HG03175 (cell line): Measurements from ENCODE around the gene SLC28A1.
"Not testable (repeated sequence)": the region's sequence is repeated elsewhere in the genome, so short reads cannot be mapped to it uniquely, and the experiment has no call there.

Experiments
- ATAC-seq: cut with Tn5 transposase; IDR thresholded peaks from one replicate; pipeline ENCODE4 v1.9.1; 2021; ENCODE audit warnings: mild to moderate bottlenecking, moderate library complexity; ENCODE audit not compliant: unreplicated experiment

Gene SLC28A1

DNA sequence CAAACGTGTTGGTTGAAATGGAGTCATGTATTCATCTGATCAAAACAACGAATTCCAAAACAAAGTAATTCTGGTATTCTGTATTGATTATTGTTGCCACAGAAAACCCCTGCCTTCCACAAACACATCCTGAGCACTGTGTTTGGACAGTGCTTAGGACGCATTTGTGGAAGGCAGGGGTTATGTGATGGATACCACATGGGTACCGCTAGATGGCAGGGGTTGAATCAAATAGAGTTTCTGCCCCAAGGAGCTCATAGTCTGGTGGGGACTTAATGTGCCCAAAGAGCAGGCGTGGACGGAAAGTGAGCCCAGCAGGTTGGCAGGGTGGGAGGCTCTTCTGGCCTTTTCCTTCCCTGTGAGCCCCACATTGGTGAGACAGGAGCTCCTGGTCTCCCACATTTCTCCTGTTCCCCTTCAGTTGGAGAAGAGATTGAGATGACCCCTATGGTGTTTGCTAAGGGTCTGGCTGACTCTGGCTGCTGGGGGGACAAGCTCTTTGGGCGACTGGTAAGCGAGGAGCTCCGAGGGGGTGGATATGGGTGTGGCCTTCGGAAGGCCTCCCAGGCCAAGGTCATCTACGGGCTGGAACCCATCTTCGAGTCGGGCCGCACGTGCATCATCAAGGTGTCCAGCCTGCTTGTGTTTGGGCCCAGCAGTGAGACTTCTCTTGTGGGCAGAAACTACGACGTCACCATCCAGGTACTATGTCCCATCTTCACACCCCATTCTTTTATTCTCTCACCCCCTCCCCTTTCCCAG lies 22.1 kb upstream of the SLC28A1 start:
- no peak for ATAC-seq

DNA sequence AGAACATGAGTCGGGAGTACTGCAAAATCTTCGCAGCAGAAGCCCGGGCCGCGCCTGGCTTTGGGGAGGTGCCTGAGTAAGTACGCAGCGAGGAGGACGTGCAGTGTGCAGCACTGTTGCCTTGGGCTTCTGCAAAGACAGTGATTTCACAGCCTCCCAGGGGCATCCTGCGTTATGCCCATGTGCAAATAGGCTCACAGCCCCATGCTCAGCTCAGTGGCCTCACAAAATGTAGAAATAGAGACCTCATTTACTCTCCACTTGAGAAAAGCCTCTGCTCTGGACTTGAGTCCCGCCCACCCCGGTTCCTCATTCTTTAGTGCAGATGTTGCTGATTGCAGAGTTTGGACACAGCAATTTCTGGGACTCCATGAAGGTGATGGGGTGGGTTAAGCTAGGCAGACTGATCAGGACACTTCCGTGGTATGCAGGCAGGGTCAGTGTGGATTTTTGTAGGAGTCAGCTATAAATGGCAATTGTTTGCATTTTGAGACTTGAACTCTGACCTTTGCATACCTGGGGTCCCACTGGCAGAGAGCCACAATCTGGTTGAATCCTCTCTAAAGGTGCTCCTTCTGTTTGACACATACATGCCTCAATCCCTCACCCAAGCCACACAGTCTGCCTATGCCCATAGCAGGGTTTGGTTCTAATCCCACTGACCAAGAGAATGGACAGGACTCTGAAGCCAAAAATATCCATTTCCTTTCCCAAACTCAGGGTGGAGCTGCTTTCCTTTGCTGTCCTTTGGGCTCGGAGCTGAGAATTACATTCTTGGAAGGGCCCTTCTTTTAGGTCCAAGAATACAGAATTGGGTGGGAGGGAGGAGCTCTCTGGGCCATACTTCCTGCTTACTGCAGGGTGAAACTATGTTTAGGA lies 20.7 kb upstream of the SLC28A1 start:
- no peak for ATAC-seq

DNA sequence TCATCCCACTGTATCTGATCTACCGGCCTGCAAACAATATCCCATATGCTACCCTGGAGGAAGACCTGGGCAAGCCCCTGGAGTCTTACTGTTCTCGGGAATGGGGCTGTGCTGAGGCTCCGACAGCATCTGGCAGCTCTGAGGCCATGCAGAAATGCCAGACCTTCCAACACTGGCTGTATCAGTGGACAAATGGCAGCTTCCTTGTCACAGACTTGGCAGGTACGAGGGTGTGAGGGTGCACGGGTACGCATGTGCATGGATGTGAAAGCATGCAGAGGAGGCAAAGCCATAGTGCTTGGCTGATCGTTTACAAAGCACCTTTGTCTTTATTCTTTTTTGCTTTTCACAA lies 20.0 kb upstream of the SLC28A1 start:
- ATAC-seq = no peak

DNA sequence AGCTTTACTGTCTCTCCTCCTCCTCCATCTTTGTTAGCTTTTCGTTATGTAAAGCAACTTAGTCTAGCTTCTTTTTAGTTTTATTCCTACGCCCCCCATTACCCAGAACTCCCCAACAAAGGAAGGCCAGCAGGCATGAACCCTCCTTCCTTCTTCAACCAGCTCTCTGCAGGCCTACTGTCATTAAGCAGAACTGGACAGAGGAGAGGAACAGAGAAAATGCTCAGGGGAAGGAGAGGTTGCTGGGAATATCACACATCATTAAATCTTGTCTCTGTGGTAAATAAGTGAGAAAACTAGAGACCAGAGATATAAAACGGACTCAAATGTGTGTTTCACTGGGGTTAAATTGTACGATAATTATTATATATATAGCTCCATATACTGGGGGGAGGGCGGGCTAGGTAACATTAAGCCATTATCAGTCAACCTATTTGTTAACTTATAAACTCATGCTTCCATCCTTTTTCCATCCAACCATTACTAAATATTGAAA lies 19.3 kb upstream of the SLC28A1 start:
- no peak for ATAC-seq

DNA sequence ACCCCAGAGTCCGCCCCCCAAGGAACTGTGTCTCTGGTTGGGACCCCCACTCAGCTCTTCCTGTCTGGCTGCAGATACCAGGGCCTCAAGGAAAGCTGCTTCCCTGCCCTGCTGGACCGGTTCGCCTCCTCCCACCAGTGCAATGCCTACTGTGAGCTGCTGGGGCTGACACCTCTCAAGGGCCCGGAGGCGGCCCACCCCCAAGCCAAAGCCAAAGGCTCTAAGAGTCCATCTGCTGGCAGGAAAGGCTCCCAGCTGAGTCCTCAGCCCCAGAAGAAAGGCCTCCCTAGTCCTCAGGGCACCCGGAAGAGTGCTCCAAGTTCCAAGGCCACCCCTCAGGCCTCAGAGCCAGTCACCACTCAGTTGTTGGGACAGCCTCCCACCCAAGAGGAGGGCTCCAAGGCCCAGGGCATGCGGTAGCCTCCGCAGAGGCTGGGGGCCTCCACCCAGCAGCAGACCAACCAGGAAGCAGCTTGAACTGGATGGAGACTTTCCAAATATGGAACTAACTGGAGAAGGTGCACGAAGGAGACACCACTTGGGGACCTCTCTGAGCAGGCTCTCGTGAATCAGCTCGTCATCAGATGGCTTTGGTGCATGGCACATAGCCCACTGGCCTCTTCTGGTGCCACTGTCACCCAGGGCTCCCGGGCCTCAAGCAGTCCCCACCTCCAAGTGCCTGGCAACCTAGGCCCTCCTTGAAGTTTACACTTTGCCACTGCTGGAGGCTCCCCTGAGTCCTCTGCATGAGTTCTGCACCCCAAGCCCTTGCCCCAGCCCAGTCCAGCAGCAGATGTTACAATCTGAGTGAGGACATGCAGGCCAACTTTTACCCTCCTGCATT lies 16.2 kb upstream of the SLC28A1 start:
- ATAC-seq = no peak

DNA sequence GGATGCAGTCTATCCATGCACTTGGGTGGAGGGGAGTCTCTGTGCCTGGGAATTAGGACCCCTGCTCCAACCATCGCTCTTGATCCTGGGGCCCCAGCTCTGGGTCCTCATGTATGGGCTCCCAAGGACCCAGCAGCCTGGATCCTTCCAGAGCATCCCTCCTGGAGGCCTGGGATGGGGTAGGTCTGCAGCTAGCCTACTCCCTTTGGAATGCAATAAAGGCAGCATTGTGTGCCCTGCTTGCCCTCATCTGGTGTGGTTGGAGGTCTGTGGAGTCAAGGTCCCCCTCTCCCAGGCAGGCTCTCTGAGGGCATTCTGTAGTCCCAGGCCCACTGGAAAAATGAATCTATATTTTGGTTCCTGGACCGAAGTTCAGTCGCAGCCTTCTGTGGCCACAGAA lies 15.0 kb upstream of the SLC28A1 start:
- no peak for ATAC-seq

DNA sequence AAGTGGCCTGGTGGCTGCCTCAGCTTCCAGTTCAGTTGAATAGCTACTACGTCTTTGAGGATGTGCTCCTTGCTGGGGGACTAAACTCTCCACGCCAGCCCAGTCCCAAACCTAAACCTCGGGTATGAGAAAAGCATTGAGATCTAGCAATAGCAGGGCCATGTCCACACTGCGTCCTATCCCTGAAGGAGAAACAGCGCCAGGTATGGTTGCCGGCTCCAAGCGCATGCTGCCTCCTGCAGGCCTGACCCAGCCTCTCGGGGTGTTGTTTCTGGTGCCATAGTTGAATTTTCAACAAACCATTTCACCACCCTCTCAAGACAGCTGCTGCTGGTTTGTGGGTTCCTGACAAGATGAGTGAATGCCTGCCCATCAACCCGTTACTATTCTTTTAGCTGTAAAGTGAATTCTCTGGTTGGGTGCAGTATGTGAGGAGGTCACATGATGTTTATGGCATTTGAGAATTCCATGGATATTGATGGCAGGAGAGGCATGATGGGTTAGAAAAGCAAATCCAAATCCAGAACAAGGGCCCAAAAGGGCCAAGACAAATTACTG lies 13.0 kb upstream of the SLC28A1 start:
- ATAC-seq = no peak

DNA sequence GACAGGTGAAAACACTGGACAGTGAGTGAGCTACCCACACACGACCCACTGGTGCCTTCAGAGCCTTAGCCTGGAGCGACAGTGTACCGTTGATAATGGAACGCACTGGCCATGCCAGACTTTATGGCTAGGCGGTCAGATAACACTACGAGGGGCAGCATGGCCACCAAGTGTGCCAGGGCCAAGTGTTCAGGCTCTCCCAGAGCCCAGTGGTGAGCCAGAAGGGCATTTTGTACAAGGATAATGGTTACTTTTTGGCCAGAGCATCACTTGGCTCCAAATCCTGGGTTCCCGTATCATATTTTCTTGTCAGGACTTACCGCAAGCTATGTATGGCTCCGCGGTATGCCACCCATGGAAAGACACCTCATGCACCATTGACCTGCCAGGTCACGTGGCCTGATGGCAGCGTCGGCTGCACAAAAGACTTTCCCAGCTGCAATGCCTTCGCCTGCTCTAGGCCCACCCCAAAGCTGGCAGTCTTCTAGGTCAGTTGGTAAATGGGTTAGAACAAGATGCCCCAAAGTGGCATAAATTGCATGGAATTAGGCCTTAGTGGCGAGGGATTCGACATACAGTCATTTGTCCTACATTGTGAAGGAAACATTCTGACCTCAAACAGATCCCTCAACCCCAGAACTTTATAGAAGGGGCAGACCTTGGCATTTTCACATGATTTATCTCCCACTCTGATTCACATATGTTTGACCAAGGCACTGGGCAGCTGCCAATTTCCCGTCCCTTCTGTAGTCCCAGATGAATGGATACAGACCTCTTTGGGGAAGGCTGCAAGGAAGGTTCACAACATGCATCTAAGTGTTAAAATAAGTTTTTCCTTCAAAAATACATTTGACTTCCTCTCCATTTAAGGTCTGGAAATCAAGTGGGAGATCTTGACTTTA lies 12.2 kb upstream of the SLC28A1 start:
- no peak for ATAC-seq

DNA sequence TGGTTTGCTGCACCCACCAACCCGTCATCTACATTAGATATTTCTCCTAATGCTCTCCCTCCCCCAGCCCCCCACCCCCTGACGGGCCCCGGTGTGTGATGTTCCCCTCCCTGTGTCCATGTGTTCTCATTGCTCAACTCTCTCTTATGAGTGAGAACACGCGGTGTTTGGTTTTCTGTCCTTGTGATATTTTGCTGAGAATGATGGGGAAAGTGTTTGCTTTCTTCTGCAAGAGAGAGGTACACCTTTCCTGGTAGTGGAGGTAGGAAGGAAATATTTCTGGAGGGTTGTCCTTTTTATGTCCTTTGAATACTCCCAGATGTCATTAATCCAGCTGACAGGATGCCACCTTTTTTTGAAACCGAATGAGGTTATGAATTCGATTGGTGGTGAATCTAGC lies 10.5 kb upstream of the SLC28A1 start:
- ATAC-seq = no peak

DNA sequence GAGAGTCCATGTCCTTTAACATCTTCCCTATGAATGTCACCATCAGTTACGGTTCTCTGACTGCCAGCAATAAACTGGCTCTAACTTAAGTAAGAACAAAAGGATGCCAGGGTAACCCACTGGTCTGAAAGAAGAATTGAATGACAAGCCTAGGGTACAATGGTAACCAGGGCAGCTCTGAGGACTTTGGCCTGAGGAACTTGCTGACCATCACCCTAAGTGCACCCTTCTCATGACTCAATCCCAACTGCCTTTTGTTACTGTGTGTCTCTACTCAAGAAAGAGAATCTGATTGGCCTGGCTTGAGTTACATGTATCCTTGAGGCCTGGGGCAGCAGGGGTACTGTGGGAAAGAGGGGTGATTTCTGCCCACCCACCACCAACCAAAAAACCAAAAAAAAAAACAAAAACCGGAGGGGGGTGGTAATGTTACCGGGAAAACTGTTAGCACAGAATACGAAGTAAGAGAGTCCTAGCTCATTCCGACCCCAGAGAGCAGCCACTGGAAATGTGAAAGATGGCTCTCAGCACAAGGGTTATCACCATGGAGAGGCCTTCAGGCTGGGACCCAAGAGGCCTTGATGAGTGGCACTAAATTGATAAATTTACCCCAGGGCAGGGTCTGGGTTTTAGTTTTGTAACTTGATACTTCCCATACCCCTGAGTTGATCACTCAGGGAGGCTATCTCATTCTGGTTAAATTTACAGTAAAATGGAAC lies 9.3 kb upstream of the SLC28A1 start:
- ATAC-seq = no peak

DNA sequence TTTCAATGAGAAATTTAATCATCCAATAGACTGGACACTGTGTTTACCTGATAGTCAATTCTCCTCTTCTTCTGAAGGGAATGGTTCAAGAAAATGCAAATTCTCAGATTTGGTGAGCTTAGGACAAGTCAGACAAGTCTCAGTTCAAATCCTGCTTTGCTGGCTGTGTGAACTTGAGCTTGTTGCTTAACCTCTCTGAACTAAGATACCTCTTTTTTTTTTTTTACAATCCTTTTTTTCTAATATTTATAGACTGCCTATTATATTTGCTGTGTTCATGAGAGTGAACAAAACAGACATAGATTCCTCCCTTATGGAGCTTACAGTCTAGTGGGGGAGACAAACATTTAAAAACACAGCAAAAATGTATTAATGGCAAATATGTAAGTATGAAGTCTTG lies 8.2 kb upstream of the SLC28A1 start:
- ATAC-seq = no peak

DNA sequence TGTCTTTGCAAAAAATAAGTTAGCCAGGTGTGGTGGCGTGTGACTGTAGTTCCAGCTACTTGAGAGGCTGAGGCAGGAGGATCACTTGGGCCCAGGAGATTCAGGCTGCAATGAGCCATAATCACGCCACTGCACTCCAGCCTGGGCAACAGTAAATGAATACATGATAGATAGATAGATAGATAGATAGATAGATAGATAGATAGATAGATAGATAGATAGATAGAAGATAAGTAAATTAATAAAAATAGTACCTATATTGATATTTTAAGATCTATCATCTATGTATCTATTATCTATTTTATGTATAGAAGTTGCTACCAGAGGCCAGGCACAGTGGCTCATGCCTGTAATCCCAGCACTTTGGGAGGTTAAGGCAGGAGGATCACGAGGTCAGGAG lies 6.8 kb upstream of the SLC28A1 start:
- ATAC-seq = not testable (repeated sequence)

DNA sequence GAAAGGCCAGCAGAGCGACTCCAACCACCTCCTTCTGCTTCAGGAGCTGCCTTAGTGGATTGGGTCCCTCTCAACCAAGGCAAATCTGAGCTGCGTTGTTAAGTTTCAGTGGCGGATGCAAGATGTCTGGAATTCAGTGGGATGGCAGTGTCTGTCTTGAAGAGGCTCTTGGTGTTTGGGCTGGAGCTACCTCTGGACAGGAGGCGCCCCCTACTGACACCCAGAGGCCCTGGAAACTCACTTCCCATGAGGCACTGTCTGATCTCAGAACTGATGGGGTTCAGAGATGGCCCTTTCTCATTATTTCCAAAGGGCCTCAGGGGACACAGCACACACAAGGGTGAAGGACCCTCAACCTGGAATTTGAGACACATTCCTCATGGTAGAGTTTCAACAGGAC lies 6.0 kb upstream of the SLC28A1 start:
- no peak for ATAC-seq

DNA sequence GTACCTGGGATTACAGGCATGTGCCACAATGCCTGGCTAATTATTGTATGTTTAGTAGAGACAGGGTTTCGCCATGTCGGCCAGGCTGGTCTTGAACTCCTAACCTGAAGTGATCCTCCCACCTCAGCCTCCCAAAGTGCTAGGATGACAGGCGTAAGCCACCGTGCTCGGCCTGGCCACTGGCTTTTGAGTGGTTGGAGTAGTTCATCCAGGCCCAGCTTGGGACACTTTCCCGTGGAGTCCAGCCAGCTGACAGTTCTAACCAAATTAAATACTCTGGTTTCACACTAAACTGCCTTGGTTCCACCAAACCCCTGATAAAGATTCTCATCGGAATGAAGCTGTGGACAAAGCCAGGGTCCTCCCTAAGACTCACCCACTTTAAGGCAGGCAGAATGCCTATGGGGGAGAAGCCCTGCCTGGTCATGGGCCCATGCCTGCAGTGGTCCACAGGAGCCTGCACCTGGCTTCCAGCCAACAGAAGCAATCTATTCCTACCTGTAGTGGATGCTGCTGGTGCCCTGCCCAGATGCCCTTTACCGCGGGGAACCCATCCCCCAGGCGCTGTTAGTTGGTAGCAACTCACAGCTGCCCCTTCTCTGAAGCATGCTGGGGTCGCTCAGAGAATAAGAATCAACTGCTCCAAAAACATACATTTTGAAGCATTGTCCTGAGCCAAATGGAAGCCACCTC lies 5.2 kb upstream of the SLC28A1 start:
- ATAC-seq = no peak

DNA sequence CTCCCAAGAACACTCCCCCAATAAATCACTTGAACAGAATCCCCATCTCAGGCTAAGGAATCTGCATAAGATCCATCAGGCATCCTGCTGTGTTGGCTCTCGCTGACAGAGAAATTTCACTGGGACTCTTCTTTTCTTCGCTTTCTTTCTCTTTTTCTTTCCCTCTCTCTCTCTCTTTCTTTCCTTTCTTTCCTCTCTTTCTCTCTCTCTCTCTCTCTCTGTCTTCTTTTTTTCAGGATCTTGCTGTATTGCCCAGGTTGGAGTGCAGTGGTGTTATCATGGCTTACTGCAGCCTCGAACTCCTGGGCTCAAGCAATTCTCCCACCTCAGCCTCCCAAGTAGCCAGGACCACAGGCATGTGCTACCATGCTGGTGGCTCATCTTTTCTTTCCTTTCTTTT lies 4.5 kb upstream of the SLC28A1 start:
- ATAC-seq = no peak

DNA sequence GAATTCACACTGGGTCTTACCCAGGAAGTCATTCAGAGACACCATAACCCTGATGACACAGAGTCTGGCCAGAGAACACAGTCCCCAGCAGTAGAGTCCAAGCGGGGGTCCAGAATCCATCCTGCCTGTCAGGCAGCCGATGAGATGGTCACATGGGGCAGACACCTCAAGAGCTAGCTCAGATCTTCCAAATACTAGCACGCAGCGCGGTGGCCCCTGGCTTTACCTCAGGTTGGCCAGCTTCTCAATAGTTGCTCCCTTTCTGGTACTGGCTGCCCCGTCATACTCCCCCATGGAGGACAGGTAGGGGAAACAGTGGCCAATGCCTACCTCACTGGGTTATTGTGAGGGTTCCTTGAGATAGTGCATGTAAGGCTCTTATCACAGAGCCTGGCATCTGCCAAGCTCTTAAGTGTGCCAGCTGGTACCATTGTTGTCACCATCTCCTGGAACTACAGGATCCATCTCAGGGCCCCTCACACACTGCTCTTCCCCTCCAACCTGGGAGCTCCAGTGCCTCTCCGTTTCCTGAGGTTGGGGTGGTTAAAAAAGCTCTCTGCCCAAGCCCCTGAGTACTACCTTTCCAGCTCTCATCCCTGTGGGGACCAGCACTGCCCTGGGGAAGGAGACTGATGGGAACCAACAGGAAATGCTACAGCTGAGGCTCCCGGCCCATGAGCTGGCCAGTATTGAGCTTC lies 3.5 kb upstream of the SLC28A1 start:
- ATAC-seq = no peak

DNA sequence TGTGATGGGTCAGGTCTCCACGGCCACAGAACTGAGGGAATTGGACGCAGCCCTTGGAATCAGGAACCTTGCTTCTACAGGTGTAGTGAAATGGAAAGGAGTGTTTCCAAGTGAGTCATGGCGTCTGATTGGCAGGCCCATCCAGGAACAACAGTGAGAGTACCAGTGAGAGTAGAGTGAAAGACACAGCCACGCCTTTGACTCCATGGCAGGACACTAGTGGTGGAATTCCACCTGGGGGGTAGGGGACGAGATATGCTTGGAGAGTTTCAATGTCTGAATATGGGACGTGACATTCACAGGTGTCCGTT lies 3.0 kb upstream of the SLC28A1 start:
- no peak for ATAC-seq

DNA sequence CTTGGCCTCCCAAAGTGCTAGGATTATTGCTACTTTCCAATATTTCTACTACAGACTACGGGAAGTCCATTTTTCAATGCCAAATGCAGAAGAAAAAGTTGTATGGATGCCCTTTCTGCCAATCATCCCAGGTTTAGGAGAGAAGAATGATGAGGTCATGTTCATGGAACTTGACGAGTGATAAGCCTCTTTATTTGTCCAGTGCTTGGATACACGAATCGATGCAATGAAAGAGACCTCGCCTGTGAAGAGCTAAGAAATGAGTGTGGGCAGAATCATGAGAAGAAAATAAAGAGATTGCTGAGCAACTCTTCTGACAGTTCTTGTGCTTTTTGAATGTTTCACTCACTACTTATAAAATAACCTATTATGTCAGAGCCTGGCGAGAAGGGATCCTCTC lies 996 bp upstream of the SLC28A1 start:
- ATAC-seq = no peak
